Endodermal cell (in vitro differentiated cells): Measurements from ENCODE around the gene ANTXRL. TPM values are rescaled to one million over a fixed set of nuclear protein-coding genes. Genes with fewer than 3 reads are reported as not detected.

ENCODE experiments used
- DNase-seq: peaks from one replicate; pipeline ENCODE4 v3.0.0-alpha.2; 2017
- H3K27ac ChIP-seq: 2 replicates; pipeline ENCODE4 v1.5.1; 2013; ENCODE audit warnings: mild to moderate bottlenecking, low read depth, low read length, moderate library complexity
- H3K27me3 ChIP-seq: 2 replicates; pipeline ENCODE4 v1.6.1; 2013; ENCODE audit warnings: mild to moderate bottlenecking, low read length, moderate library complexity; ENCODE audit not compliant: insufficient read depth, control insufficient read depth, poor library complexity, severe bottlenecking
- H3K36me3 ChIP-seq: 2 replicates; pipeline ENCODE4 v1.7.0; 2013; ENCODE audit warnings: mild to moderate bottlenecking, low read length, moderate library complexity; ENCODE audit not compliant: control insufficient read depth, insufficient read depth
- H3K4me1 ChIP-seq: one replicate; pipeline ENCODE4 v1.7.0; 2013; ENCODE audit warnings: low read length; ENCODE audit not compliant: control insufficient read depth, insufficient read depth
- H3K4me3 ChIP-seq: 2 replicates; pipeline ENCODE4 v1.5.1; 2013; ENCODE audit warnings: mild to moderate bottlenecking, low read length, moderate library complexity
- H3K9ac ChIP-seq: 2 replicates; pipeline ENCODE4 v1.6.1; 2013; ENCODE audit warnings: mild to moderate bottlenecking, low read length, moderate library complexity; ENCODE audit not compliant: poor library complexity, severe bottlenecking; ENCODE audit errors: extremely low read depth
- H3K9me3 ChIP-seq: 2 replicates; pipeline ENCODE4 v1.6.1; 2013; ENCODE audit warnings: mild to moderate bottlenecking, low read length, moderate library complexity; ENCODE audit not compliant: control insufficient read depth
- H3K27ac Mint-ChIP-seq: 2 replicates; pipeline ENCODE4 v1.8.0; 2020; ENCODE audit warnings: mixed read lengths
- H3K27me3 Mint-ChIP-seq: 2 replicates; pipeline ENCODE4 v1.8.0; 2021; ENCODE audit warnings: mild to moderate bottlenecking, mixed read lengths; ENCODE audit not compliant: insufficient read depth
- H3K36me3 Mint-ChIP-seq: 2 replicates; pipeline ENCODE4 v1.8.0; 2020; ENCODE audit warnings: low read depth, mixed read lengths
- H3K4me1 Mint-ChIP-seq: 2 replicates; pipeline ENCODE4 v1.8.0; 2020; ENCODE audit warnings: mixed read lengths
- H3K4me3 Mint-ChIP-seq: 2 replicates; pipeline ENCODE4 v1.8.0; 2020; ENCODE audit warnings: mild to moderate bottlenecking, moderate library complexity, mixed read lengths
- H3K9me3 Mint-ChIP-seq: 2 replicates; pipeline ENCODE4 v1.8.0; 2020; ENCODE audit warnings: mild to moderate bottlenecking, mixed read lengths
- CTCF ChIP-seq: fragments of 200-600 bp; sonication (generic); conservative IDR thresholded peaks from 2 replicates; pipeline ENCODE4 v1.5.0; 2021; ENCODE audit warnings: antibody characterized with exemption, mild to moderate bottlenecking
- WGBS, 2 experiments: methylation state at CpG; one replicate each; pipeline versions ENCODE4 v1.1.5 to v1.1.7; 2013; ENCODE audit warnings: missing lambda C conversion rate in 2 of 2, mixed read lengths in 1 of 2; ENCODE audit not compliant: insufficient coverage in 1 of 2, insufficient read length in 1 of 2; 5-methylcytosine and 5-hydroxymethylcytosine counted together
- total RNA-seq, 2 donors: library from RNA; stranded (reverse); fragmentation: NEBNext Ultra II Directional in 1 of 2; extraction: Animal tissue kit (Norgen Biotek cat#: 25700) in 1 of 2; gene quantifications; 2 replicates in 1 of 2; 3 replicates in 1 of 2; pipeline ENCODE4 v1.2.1, GENCODE V29; 2021

The ANTXRL gene
- total RNA-seq, 2 donors from 2014 or later, result not detected

- Mint-ChIP-seq H3K36me3 (no peaks in the 10 kb centered on the region), H3K27ac (no peak overlapping the region), H3K4me1 (peaks cover 4% of the 10 kb centered on the region), H3K27me3 (no peaks in the 10 kb centered on the region), H3K9me3 (no peaks in the 10 kb centered on the region), H3K4me3 (no peak overlapping the region)
- no peak overlapping the region for H3K9ac ChIP-seq
- no peak overlapping the region for H3K4me3 ChIP-seq
- H3K27me3 ChIP-seq, result no peaks in the 10 kb centered on the region
- 93 to 95% methylated on average over 2 to 4 of the region's 4 CpGs for WGBS, 2 experiments
- H3K4me1 ChIP-seq, result no peaks in the 10 kb centered on the region
- no peaks in the 10 kb centered on the region for H3K36me3 ChIP-seq
- no peaks in the 10 kb centered on the region for H3K9me3 ChIP-seq
- TF ChIP-seq CTCF, result no peak
- H3K27ac ChIP-seq, result no peak overlapping the region
- DNase-seq, result no peak
These were observed 35.0 kb downstream of the ANTXRL start for GRCh38 chr10:46321770-46322169.

GRCh38 chr10:46323176-46323575 is 36.4 kb downstream of the ANTXRL start:
- Mint-ChIP-seq H3K27ac (no peak overlapping the region), H3K4me1 (no peaks in the 10 kb centered on the region), H3K4me3 (no peak overlapping the region), H3K9me3 (no peaks in the 10 kb centered on the region), H3K36me3 (no peaks in the 10 kb centered on the region), H3K27me3 (peaks cover 2% of the 10 kb centered on the region)
- no peak for TF ChIP-seq CTCF
- Histone ChIP-seq H3K4me3 (no peak overlapping the region), H3K4me1 (no peaks in the 10 kb centered on the region), H3K27ac (no peak overlapping the region), H3K36me3 (no peaks in the 10 kb centered on the region), H3K9ac (no peak overlapping the region), H3K9me3 (no peaks in the 10 kb centered on the region), H3K27me3 (no peaks in the 10 kb centered on the region)
- no peak for DNase-seq
- WGBS, 2 experiments, result 89 to 92% methylated on average over 2 to 4 of the region's 4 CpGs

GRCh38 chr10:46325021-46325420 is 38.2 kb downstream of the ANTXRL start:
- Mint-ChIP-seq H3K9me3 (no peaks in the 10 kb centered on the region), H3K27ac (no peak overlapping the region), H3K4me1 (peaks cover 6% of the 10 kb centered on the region), H3K4me3 (no peak overlapping the region), H3K27me3 (peaks cover 2% of the 10 kb centered on the region), H3K36me3 (no peaks in the 10 kb centered on the region)
- H3K9me3 ChIP-seq, result no peaks in the 10 kb centered on the region
- H3K27me3 ChIP-seq, result no peaks in the 10 kb centered on the region
- no peak for DNase-seq
- peak; percentile 60 for TF ChIP-seq CTCF
- WGBS, 2 experiments, result 86% methylated on average over 1 of the region's 1 CpG; no CpG with 5 or more reads in 1 of the 2 experiments
- no peaks in the 10 kb centered on the region for H3K36me3 ChIP-seq
- no peak overlapping the region for H3K27ac ChIP-seq
- no peaks in the 10 kb centered on the region for H3K4me1 ChIP-seq
- H3K9ac ChIP-seq, result no peak overlapping the region
- no peak overlapping the region for H3K4me3 ChIP-seq
